Skeletal muscle cell (primary cell): ENCODE data around the gene TNIK.
"Not testable (repeated sequence)": the region's sequence is repeated elsewhere in the genome, so short reads cannot be mapped to it uniquely, and the experiment has no call there.

Experiments used
- DNase-seq: peaks from one replicate; pipeline ENCODE4 v3.0.0-alpha.2; 2010; ENCODE audit warnings: low read depth
- H3K4me3 ChIP-seq: 2 replicates; pipeline ENCODE4 v1.5.1; 2011; ENCODE audit warnings: low read depth, mild to moderate bottlenecking, control low read depth, low read length, moderate library complexity

Gene TNIK

DNA sequence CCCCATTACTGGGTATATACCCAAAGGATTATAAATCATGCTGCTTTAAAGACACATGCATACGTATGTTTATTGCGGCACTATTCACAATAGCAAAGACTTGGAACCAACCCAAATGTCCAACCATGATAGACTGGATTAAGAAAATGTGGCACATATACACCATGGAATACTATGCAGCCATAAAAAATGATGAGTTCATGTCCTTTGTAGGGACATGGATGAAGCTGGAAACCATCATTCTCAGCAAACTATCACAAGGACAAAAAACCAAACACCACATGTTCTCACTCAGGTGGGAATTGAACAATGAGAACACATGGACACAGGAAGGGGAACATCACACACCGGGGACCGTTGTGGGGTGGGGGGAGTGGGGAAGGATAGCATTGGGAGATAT is 155.7 kb downstream of the TNIK start:
- DNase-seq, result not testable (repeated sequence)

DNA sequence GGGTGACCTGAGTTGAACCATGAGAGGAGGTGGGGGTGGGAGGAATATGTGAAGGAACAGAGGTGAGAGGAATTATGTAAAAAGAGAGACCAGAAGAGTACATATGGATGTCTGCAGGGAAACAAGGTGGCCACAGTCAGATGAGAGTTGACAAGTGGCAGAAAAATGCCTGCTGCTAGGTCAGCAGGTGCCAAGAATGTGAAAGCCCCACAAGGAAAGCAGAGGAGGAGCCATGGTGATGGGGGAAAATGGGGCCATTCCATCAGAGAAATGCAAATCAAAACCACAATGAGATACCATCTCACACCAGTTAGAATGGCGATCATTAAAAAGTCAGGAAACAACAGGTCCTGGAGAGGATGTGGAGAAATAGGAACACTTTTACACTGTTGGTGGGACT is 156.2 kb downstream of the TNIK start:
- not testable (repeated sequence) for DNase-seq, H3K4me3 ChIP-seq

More for the DNA sequence above, 155.7 kb downstream of the TNIK start:
- not testable (repeated sequence) for H3K4me3 ChIP-seq

DNA sequence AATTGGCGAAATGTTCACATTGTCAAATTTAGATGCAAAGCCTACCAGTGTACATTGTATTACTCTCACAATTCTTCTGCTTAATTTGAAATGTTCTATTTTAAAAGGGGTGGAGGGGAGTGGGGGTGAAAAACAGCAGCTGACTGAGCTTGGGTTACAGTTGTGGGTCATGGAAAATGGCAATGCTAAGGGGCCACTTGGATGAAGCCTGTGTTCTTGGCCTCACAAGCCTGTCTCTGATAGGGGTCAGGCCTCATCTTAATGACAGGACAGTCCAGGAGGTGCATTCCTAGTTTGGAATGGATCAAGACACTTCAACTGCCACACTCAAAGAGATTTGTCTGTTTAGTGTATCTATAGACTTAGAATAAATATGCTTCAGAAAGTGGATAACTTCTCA is 158.2 kb downstream of the TNIK start:
- no peak overlapping the region for H3K4me3 ChIP-seq

DNA sequence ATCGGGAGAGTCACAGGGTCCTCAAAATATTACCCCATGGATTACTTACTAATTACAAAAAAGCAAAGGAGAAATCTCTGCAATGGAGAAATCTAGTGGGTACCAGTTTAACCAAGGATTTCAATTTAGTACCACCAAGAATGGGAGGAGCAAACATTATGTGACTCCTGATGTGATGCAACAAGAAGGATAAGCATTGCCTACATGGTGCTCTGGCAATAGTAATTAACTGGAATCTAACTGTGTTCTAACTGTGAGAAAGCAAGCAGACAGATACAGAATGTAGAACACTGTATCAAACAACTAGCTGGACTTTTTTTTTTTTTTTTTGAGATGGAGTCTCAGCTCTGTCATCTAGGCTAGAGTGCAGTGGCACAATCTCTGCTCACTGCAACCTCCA is 159.2 kb downstream of the TNIK start:
- H3K4me3 ChIP-seq, result no peak overlapping the region
- DNase-seq, result no peak

More for the DNA sequence above, 158.2 kb downstream of the TNIK start:
- no peak for DNase-seq

DNA sequence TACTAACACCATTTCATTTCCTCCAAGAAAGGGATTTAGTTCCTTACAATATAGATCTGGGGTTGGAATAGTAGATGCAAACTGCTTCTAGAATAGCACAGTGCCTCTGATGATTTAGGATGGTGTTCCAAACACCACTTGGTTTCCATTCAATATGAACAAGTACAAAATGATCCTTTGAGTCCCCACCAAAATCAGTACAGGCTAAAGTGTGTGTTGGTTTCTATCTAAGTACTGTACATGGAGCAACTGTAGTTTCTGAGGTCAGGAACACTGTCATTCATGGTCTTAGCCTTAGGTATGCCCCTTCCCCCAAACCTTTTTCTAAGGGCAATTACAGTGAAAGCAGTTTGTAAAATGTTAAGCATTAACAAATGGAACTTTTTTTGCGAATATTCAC is 162.3 kb downstream of the TNIK start:
- no peak for DNase-seq
- no peak overlapping the region for H3K4me3 ChIP-seq

- no peak overlapping the region for H3K4me3 ChIP-seq
- DNase-seq, result no peak
These were observed 163.0 kb downstream of the TNIK start for GRCh38 chr3:171297207-171297606.

DNA sequence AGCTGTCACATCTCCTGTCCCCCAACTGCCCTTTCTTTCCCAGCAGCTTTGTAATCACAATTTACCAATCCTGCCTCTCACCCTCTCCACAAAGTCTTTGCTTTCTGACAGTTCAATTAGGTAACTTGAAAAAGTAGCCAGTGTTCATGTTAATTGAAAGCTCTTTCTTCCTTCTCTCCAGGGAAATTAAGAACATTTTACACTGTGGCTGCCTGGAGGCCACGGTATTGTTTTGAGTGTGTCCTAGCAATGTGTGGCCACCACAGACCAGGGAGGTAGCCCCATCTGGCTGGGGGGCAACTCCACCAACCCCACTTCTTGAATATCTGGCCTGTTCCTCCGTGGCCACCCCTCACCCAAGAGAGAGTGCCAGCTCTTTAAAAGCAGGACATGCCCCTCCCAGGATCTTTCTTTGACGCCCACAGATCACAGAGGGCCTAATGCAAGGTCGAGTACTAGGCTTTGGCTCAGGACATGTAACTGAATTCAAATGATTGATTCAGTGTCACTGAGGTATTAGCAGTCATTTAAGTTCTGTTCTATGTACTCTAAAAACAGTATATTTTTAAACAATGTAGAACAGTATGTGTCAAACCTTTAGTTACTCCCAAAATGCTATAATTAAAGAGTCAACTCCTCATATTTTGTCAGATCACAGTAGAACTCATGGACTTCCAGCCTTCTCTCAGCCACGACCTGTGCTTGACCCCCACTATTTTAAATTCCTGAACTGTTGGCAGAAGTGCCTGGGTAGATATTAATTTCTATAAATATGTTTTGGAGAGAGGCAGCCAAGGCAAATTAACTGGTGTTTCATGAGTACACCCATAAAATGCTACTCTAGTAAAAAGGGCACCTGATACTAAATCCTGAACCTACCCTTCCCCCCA is 164.5 kb downstream of the TNIK start:
- no peak for DNase-seq
- no peak overlapping the region for H3K4me3 ChIP-seq

DNA sequence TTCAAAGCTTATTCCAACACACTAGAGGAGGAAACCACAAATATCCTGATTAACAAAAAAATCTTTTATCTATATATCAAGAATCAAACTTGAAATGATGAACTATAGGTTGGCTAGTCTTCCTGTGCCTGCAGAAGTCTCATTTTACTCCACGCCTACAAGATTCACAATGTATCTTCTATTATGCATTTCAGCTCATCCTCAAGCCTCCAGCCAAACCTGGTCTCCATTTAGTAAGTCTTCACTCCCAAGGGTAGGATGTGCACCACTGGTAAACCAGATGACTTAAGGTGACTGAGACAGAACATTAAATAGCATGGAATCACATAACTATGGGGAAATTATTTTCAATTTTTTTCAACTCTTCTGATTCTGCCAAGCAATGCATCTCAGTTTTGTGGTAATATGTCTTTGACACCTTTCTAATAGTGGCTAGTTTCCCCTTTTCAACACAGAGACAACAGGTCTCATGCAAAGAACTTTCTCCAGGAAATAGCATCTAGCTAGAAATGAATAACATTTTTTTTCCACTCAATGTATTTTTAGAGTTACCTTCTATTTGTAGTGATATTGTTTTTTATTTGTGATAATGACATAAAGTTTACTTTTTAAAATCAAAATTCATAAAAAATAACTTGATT is 166.9 kb downstream of the TNIK start:
- H3K4me3 ChIP-seq, result no peak overlapping the region

DNA sequence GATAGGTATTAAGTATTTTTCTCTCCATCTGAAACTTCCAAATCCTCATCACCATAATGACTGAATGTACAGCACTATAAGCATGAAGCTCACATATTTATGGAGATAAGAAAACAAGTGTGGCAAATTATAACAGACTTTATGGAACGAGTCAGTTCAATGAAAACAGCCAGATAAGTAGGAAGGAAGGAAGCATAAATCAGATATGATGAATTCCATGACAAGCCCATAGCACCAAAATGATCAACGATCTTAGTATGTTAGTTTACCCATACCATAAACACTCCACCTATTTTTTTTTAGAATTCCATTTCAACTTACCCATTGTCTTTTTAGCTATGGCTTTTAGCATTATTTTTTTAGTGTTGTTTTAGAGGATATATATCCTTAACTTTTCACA is 169.5 kb downstream of the TNIK start:
- no peak overlapping the region for H3K4me3 ChIP-seq
- no peak for DNase-seq

More for the DNA sequence above, 166.9 kb downstream of the TNIK start:
- no peak for DNase-seq

GRCh38 chr3:171289291-171289690 is 170.9 kb downstream of the TNIK start:
- DNase-seq, result no peak
- no peak overlapping the region for H3K4me3 ChIP-seq

GRCh38 chr3:171287761-171288160 is 172.4 kb downstream of the TNIK start:
- not testable (repeated sequence) for H3K4me3 ChIP-seq, DNase-seq

DNA sequence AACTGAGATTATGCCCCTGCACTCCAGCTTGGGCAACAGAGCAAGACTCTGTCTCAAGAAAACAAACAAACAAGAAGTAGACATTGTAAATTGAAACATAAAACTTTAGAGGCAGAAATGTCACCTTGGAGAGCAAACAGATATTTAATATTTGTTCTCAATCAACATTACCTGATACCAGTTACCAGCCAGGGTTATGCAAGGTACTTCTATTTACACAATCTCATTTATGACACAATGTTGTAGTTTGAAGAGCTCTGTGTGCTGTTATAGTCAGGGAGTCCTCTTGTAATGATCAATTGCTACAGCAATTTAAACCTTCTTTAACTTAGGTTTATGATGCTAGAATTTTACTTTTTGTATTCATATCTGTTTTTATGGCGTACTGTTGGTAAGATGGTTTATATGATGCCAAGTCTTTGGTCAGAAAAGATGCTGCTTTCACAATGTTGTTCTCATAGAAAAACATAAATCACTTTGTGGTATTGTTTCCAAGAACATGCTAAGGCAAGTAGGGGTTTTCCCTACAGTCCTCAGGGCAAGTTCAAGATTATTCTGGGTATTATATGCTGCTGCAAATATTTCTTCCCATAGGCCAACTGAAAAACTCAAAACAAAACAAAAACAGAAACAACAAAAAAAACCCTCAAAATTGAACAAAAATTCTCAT is 173.5 kb downstream of the TNIK start:
- DNase-seq, result no peak
- H3K4me3 ChIP-seq, result no peak overlapping the region

GRCh38 chr3:171285287-171285686 is 174.9 kb downstream of the TNIK start:
- no peak overlapping the region for H3K4me3 ChIP-seq
- DNase-seq, result no peak

DNA sequence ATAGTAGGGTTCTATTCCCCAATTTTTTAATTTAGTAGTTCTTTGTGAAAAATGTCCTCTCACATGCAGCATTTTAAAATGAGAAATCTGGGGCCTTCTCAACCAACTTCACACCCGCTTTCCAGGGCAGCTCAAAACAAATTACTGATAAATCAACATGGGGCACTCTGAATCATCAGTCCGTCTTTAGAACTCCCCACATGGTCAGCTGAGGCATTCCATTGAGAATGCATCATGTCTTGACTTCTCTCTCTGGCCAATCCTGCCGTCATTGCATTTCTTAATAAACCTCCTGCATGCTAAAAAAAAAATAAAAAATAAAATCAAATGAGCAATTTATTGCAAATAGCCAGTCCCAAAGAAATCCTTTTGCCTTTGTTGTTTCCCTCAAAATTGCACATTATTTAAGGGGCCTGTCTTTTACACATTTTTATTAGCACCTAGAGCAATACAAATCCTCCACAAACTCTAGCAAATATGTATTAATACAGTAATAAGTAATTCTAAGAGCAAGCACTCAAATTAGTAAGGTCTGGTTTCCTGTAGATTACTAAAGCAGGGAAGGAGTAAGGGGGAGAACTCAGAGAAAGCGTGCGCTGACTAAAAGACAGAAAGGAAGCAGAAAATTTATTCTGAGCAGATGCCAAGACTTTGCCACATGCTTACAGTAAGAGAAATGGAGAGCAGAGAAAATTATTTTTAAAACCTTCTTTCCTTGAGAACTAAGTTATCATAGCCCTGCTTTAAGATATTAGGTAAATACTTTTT is 175.7 kb downstream of the TNIK start:
- no peak overlapping the region for H3K4me3 ChIP-seq
- peak; percentile 87 for DNase-seq

GRCh38 chr3:171283848-171284222 is 176.4 kb downstream of the TNIK start:
- no peak for DNase-seq
- H3K4me3 ChIP-seq, result no peak overlapping the region

DNA sequence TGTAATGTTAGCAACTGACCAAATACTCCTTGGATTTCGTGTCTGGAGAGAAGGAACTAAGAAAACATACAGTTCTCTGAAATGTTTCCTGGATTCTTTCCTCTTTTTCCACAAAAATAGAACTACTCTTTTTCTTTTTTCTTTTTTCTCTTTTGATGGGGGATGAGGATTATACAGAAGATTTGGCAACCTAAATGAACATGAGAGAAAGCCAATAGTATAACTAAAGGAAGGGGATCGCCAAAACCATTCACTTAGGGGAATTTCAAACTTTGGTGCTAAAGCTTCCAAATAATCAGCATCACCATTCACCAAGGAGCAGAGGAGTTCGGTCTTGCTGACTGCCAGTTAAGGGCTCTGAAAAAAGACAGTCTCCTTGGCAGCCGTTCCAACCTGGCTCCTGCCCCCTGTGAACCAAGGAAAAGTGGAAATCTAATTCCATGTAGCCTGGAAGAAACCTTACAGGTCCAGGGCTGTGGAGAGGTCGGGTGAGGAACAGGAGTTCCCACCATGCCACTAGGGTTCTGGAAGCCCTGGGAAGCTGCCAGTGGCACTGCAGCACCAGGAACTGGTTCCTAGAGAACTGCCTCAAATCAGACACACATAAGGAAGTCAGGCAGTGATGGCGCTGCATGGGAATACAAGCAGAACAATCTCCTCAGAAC is 176.9 kb downstream of the TNIK start:
- DNase-seq, result no peak
- H3K4me3 ChIP-seq, result no peak overlapping the region

GRCh38 chr3:171282041-171282440 is 178.2 kb downstream of the TNIK start:
- H3K4me3 ChIP-seq, result no peak overlapping the region
- DNase-seq, result peak; percentile 22

DNA sequence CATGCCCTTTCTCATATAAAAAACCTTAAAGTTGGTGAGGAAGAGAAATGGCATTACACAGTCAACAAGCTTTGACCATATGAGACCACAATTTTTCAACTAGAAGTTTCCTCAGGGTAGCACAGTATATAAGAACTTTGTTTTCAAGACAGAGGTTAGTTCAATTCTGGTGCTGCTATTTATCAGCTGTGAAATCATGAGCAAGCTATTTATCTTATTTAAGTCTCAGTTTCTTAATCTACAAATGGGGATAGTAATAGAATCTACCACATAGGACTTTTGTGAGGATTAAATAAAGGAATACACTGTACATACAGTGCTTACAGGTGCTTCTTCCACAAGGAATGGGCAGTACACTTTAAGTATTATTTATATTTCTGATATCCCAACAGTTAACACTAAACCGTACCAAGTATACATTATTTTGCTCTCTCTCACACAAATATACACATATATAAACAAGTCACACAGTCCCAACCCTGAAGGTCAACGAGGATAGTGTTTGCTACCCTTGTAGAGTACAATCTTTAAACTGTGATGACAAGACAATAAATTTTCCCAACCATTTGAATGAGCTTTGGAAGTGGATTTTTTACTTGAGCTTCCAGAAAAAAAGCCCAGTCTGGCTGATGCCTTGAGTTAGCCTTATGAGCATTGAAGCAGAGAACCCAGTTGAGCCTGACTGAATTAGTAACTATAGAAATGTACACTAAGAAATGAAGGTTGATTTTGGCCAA is 178.8 kb downstream of the TNIK start:
- no peak for DNase-seq
- H3K4me3 ChIP-seq, result no peak overlapping the region

DNA sequence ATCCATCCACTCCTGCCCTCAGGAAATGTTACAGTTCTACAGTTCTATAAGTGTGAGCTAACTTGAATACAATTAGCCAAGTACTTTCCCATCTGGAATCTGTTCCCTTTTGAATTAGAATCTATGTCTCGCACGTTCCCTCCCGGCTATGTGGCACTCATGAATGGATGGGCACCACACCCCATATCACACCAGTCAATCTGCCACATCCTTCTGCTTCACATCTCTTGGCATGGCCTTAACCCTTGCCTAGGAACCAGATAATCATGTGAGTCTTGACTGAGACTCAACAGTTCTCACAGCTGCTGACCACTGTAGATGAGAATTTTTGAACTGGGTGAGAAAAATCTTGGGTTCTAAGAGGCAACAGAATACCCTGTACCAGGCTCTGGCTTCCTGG is 180.2 kb downstream of the TNIK start:
- no peak overlapping the region for H3K4me3 ChIP-seq
- DNase-seq, result no peak
